ENCODE results near the gene EIF4A3.
"Not testable (repeated sequence)": the region's sequence is repeated elsewhere in the genome, so short reads cannot be mapped to it uniquely, and the experiment has no call there.

Gene EIF4A3

GRCh38 chr17:80171681-80172080 is 24.8 kb upstream of the EIF4A3 start:
- no peak for DNase-seq

GRCh38 chr17:80169784-80170500 is 23.0 kb upstream of the EIF4A3 start, which contains the start of gene CARD14:
TSS of gene CARD14 (plus strand) at chr17:80170030. CDS start at chr17:80181439, 11,409 bp downstream.
- DNase-seq = no peak

- DNase-seq = no peak
These were observed 22.2 kb upstream of the EIF4A3 start for GRCh38 chr17:80169107-80169506.

- no peak for DNase-seq
These were observed 21.4 kb upstream of the EIF4A3 start for GRCh38 chr17:80168371-80168770.

- no peak for DNase-seq
These were observed 19.5 kb upstream of the EIF4A3 start for GRCh38 chr17:80166446-80166845.

GRCh38 chr17:80164185-80164584 is 17.3 kb upstream of the EIF4A3 start:
- DNase-seq = no peak

- DNase-seq = no peak
These were observed 16.4 kb upstream of the EIF4A3 start for GRCh38 chr17:80163336-80163735.

- no peak for DNase-seq
These were observed 13.6 kb upstream of the EIF4A3 start for GRCh38 chr17:80160536-80160935.

GRCh38 chr17:80158846-80159245 is 11.9 kb upstream of the EIF4A3 start:
- DNase-seq = no peak

GRCh38 chr17:80155600-80155999 is 8.7 kb upstream of the EIF4A3 start:
- DNase-seq = not testable (repeated sequence)

GRCh38 chr17:80154166-80154565 is 7.2 kb upstream of the EIF4A3 start:
- no peak for DNase-seq

GRCh38 chr17:80153004-80153403 is 6.1 kb upstream of the EIF4A3 start:
- no peak for DNase-seq

- no peak for DNase-seq
These were observed 5.3 kb upstream of the EIF4A3 start for GRCh38 chr17:80152081-80152702.

- no peak for DNase-seq
These were observed 4.4 kb upstream of the EIF4A3 start for GRCh38 chr17:80151333-80151732.

- no peak for DNase-seq
These were observed 550 bp downstream of the EIF4A3 start for GRCh38 chr17:80146121-80147034.

GRCh38 chr17:80145076-80146075 is 1.6 kb downstream of the EIF4A3 start:
- no peak for DNase-seq

- no peak for DNase-seq
These were observed 4.0 kb downstream of the EIF4A3 start for GRCh38 chr17:80142929-80143328.

GRCh38 chr17:80141463-80142165 is 5.3 kb downstream of the EIF4A3 start:
- DNase-seq = no peak

- DNase-seq = no peak
These were observed 8.0 kb downstream of the EIF4A3 start for GRCh38 chr17:80138856-80139426.

- DNase-seq = no peak
These were observed 9.8 kb downstream of the EIF4A3 start for GRCh38 chr17:80137131-80137530.

- no peak for DNase-seq
These were observed 13.3 kb downstream of the EIF4A3 start for GRCh38 chr17:80133626-80133970.

All from T-helper 9 cell (primary cell).